Measurements from ENCODE around the gene OLA1.

The OLA1 gene

DNA sequence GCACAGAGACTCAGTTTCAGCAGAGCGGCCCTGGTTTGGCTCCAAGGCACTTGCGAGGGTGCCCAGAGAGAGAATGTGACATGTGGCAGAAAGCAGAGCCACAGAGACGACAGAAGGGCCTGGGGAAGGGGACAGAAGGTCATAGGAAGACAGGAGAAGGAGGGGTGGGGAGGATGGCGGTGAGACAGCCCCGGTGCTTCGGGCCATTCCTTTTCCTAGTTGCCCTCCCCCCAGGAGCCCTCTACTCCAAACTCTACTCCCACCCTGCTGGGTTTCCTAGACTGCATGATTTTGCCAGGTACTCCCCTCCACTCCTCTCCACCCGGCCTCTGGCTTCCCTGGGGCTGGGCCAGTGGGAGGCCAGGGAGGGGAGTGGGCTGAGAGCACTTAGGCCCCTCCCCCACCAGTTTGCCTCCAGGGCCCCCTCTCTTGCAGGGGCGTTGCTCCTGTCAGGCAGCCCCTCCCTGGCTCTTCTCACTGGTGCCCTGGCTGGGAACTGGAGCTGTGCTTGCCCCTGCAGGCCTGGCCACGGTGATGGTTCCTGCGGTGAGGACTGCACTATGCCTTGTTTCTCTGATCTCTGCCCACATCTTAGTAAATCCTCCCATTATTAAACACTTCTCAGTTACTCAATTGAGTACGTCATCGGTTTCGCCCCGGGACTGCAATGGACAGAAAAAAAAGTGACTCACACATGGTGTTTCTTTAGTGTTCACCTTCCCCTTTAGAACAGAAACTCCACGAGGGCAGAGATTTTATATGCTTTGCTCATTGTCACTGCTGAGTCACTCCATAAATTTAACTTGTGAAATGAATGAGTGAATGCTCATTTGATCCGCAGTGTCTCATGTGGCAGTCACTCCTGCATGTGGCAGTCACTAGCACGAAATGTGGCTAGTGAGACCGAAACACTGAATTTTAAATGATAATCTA is 224.5 kb downstream of the OLA1 start:
- Histone ChIP-seq H3K4me1 (ENCODE audit: control insufficient read depth, insufficient read depth, low read length) (peaks cover 53% of the 10 kb centered on the region), H3K27ac (ENCODE audit: low read depth, low read length) (peak overlapping the region; percentile 59; the same call in 1 of the 2 replicates), H3K4me3 (ENCODE audit: low read depth, low read length) (peak overlapping the region; percentile 22; the same call in 1 of the 2 replicates), H3K9ac (ENCODE audit: low read length) (peak overlapping the region; percentile 18), H3K9me3 (ENCODE audit: control insufficient read depth, insufficient read depth, low read depth, low read length) (no peaks in the 10 kb centered on the region), H3K27me3 (ENCODE audit: control insufficient read depth, insufficient read depth, low read length) (no peaks in the 10 kb centered on the region), H3K36me3 (ENCODE audit: control insufficient read depth, insufficient read depth, low read length) (no peaks in the 10 kb centered on the region)
